Suprapubic skin (tissue), 4 donors: ENCODE results near the gene CREB3. TPM values are rescaled to one million over a fixed set of nuclear protein-coding genes. Genes with fewer than 3 reads are reported as not detected.

Experiments used
- DNase-seq, 2 donors: peaks; one replicate each; pipeline ENCODE4 v3.0.0-alpha.2; 2019; ENCODE audit warnings: low spot score in 2 of 2
- H3K27ac ChIP-seq: fragments of 200-600 bp; sonication (generic); one replicate; pipeline ENCODE4 v1.5.1; 2019
- H3K27me3 ChIP-seq: fragments of 200-600 bp; sonication (generic); one replicate; pipeline ENCODE4 v1.5.1; 2019
- H3K36me3 ChIP-seq: fragments of 200-600 bp; sonication (generic); one replicate; pipeline ENCODE4 v1.5.1; 2019
- H3K4me1 ChIP-seq: fragments of 200-600 bp; sonication (generic); one replicate; pipeline ENCODE4 v1.5.1; 2019
- H3K4me3 ChIP-seq: fragments of 200-600 bp; sonication (generic); one replicate; pipeline ENCODE4 v1.5.1; 2019; ENCODE audit warnings: mild to moderate bottlenecking
- H3K9me3 ChIP-seq: fragments of 200-600 bp; sonication (generic); one replicate; pipeline ENCODE4 v1.5.1; 2019
- CTCF ChIP-seq, 2 donors: fragments of 200-600 bp in 1 of 2; fragments of 450-650 bp in 1 of 2; sonication (generic) in 1 of 2; IDR thresholded peaks; one replicate each; pipeline ENCODE4 v1.5.1; 2016 to 2019; ENCODE audit warnings: antibody characterized with exemption in 2 of 2, mild to moderate bottlenecking in 1 of 2, moderate library complexity in 1 of 2
- EP300 ChIP-seq: sonication (generic); formaldehyde crosslinking; IDR thresholded peaks from one replicate; pipeline ENCODE4 v1.6.1; 2017; ENCODE audit warnings: antibody characterized with exemption
- POLR2A ChIP-seq, 2 donors: fragments of 450-650 bp; IDR thresholded peaks; one replicate each; pipeline ENCODE4 v1.6.1; 2017; ENCODE audit warnings: antibody characterized with exemption in 2 of 2, mild to moderate bottlenecking in 2 of 2, moderate library complexity in 2 of 2
- POLR2AphosphoS5 ChIP-seq, 3 donors: sonication (generic); formaldehyde crosslinking; IDR thresholded peaks; one replicate each; pipeline ENCODE4 v1.6.1; 2017; ENCODE audit warnings: antibody characterized with exemption in 3 of 3
- WGBS: methylation state at CpG from one replicate; pipeline ENCODE4 v1.1.5; 2018; 5-methylcytosine and 5-hydroxymethylcytosine counted together
- total RNA-seq, 4 donors: library from RNA; depleted of rRNA; stranded (reverse); fragments of >200 nt; gene quantifications; one replicate each; pipeline ENCODE4 v1.1.0, GENCODE V29; 2016

CREB3 gene
- total RNA-seq, 4 donors from 2014 or later: 18.8 to 24.1 (median 23.1) TPM

GRCh38 chr9:35717132-35717870, 15.2 kb upstream of the CREB3 start:
- no peak for DNase-seq
- H3K4me1 ChIP-seq: no peaks in the 10 kb centered on the region
- H3K9me3 ChIP-seq: no peaks in the 10 kb centered on the region
- no peak for TF ChIP-seq POLR2AphosphoS5 (IDR thresholded peaks at IDR 0.05)
- no peak for TF ChIP-seq EP300
- no peak for TF ChIP-seq CTCF (IDR thresholded peaks at IDR 0.05)
- TF ChIP-seq POLR2A (IDR thresholded peaks at IDR 0.05): no peak
- 94% methylated on average over 9 of the region's 14 CpGs for WGBS
- no peaks in the 10 kb centered on the region for H3K27me3 ChIP-seq
- no peak overlapping the region for H3K4me3 ChIP-seq
- H3K36me3 ChIP-seq: peaks cover 100% of the 10 kb centered on the region
- H3K27ac ChIP-seq: no peak overlapping the region

DNA sequence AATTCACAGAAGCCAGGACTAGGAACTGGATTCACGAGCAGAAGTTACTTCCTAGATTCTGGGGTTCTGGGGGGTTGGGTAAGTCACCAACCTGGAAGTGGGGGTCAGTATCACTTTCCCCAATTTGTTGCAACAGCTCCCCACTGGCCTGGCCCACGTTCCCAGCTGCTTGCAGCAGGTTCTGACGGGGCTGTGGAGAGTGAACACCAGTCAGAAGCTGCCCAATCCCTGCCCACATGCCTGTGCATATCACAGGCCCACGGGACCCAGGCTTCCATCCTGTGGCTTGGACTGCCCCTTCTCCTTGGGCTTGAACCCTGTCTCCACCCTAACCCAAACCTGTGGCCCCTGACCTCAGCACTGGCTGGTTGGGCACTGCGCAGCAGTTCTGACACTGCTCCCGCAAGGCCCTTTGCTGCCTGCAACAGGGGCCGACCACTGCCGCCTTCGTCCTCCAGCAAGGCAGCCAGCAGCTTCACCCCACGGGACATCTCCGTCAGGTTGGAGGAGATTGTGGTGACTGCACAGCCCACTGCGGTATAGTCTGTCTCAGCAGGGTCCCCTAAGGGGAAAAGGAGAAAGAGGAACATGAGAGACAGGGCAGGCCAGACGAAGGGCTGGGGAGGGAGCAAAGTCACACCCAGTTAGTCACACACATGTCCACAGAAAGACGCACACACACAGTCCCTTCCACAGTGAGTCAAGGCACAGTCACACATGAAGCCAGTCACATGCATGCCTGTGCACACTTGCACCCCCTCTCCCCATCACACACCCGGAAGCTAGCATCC, 13.6 kb upstream of the CREB3 start:
- 76% methylated on average over 11 of the region's 15 CpGs for WGBS
- Histone ChIP-seq H3K36me3 (peaks cover 100% of the 10 kb centered on the region), H3K27ac (no peak overlapping the region), H3K27me3 (no peaks in the 10 kb centered on the region), H3K4me3 (no peak overlapping the region), H3K9me3 (no peaks in the 10 kb centered on the region), H3K4me1 (no peaks in the 10 kb centered on the region)
- TF ChIP-seq EP300: no peak
- no peak for TF ChIP-seq CTCF (IDR thresholded peaks at IDR 0.05)
- TF ChIP-seq POLR2AphosphoS5 (IDR thresholded peaks at IDR 0.05): no peak
- no peak for TF ChIP-seq POLR2A (IDR thresholded peaks at IDR 0.05)
- no peak for DNase-seq

DNA sequence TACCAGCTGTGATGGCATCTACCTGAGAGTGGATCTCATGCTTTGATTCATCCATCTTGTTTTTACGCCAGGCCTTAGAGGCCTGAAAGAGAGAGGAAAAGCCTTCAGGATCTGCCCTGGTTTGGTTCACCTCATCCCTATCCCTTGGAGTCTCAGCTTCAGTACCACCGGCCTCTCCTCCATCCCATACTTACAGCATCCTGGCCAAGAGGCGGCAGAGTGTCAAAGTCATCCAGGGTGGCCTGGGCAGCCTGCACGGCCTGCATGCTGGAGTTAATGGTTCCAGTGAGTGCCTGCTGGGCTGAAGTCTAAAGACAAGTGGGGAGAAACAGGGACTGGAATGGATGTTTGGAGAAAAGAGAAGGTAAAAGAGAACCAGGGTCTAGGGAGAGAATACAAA, 12.9 kb upstream of the CREB3 start:
- H3K27ac ChIP-seq: no peak overlapping the region
- no peaks in the 10 kb centered on the region for H3K9me3 ChIP-seq

GRCh38 chr9:35723426-35723825, 9.0 kb upstream of the CREB3 start:
- Histone ChIP-seq H3K36me3 (peaks cover 78% of the 10 kb centered on the region), H3K9me3 (no peaks in the 10 kb centered on the region), H3K27ac (no peak overlapping the region), H3K27me3 (no peaks in the 10 kb centered on the region), H3K4me3 (no peak overlapping the region), H3K4me1 (peaks cover 17% of the 10 kb centered on the region)
- 86% methylated on average over 2 of the region's 2 CpGs for WGBS
- no peak for DNase-seq
- TF ChIP-seq POLR2AphosphoS5 (IDR thresholded peaks at IDR 0.05) (no peak), CTCF (IDR thresholded peaks at IDR 0.05) (no peak), POLR2A (IDR thresholded peaks at IDR 0.05) (no peak), EP300 (no peak)

More for the DNA sequence above, 12.9 kb upstream of the CREB3 start:
- Histone ChIP-seq H3K4me1 (no peaks in the 10 kb centered on the region), H3K36me3 (peaks cover 100% of the 10 kb centered on the region), H3K27me3 (no peaks in the 10 kb centered on the region), H3K4me3 (no peak overlapping the region)
- no peak for TF ChIP-seq POLR2A (IDR thresholded peaks at IDR 0.05)
- TF ChIP-seq CTCF (IDR thresholded peaks at IDR 0.05): no peak
- 100% methylated on average over 4 of the region's 4 CpGs for WGBS
- no peak for DNase-seq

- Histone ChIP-seq H3K9me3 (no peaks in the 10 kb centered on the region), H3K27ac (no peak overlapping the region), H3K36me3 (peaks cover 73% of the 10 kb centered on the region), H3K27me3 (no peaks in the 10 kb centered on the region), H3K4me3 (no peak overlapping the region), H3K4me1 (peaks cover 22% of the 10 kb centered on the region)
- 86% methylated on average over 8 of the region's 8 CpGs for WGBS
- TF ChIP-seq POLR2AphosphoS5 (IDR thresholded peaks at IDR 0.05) (no peak), EP300 (no peak), POLR2A (IDR thresholded peaks at IDR 0.05) (no peak), CTCF (IDR thresholded peaks at IDR 0.05) (no peak)
- no peak for DNase-seq
These were observed 8.6 kb upstream of the CREB3 start for GRCh38 chr9:35723908-35724307.
